Mesothelial cell of epicardium (in vitro differentiated cells): Measurements from ENCODE around the gene ANKRD53. TPM values are rescaled to one million over a fixed set of nuclear protein-coding genes. Genes with fewer than 3 reads are reported as not detected.
"Not testable (repeated sequence)": the region's sequence is repeated elsewhere in the genome, so short reads cannot be mapped to it uniquely, and the experiment has no call there.

Source experiments
- DNase-seq, 2 experiments: peaks; one replicate each; pipeline ENCODE4 v3.0.0; 2021; ENCODE audit warnings: low spot score in 2 of 2; ENCODE audit not compliant: unreplicated experiment in 2 of 2
- H3K27ac Mint-ChIP-seq: 2 replicates; pipeline ENCODE4 v1.8.0; 2021; ENCODE audit warnings: mixed read lengths
- H3K27me3 Mint-ChIP-seq: 2 replicates; pipeline ENCODE4 v1.8.0; 2021; ENCODE audit warnings: low read depth, mixed read lengths
- H3K36me3 Mint-ChIP-seq: 2 replicates; pipeline ENCODE4 v1.8.0; 2021; ENCODE audit warnings: mixed read lengths
- H3K4me1 Mint-ChIP-seq: 2 replicates; pipeline ENCODE4 v1.8.0; 2021; ENCODE audit warnings: mixed read lengths
- H3K4me3 Mint-ChIP-seq: 2 replicates; pipeline ENCODE4 v1.8.0; 2021; ENCODE audit warnings: mild to moderate bottlenecking, moderate library complexity, mixed read lengths
- H3K9me3 Mint-ChIP-seq: 2 replicates; pipeline ENCODE4 v1.8.0; 2021; ENCODE audit warnings: mixed read lengths
- CTCF ChIP-seq: fragments of 200-600 bp; sonication (generic); IDR thresholded peaks from one replicate; pipeline ENCODE4 v1.5.0; 2021; ENCODE audit warnings: antibody characterized with exemption; ENCODE audit not compliant: unreplicated experiment
- total RNA-seq: library from RNA; stranded (reverse); gene quantifications from 3 replicates; pipeline ENCODE4 v1.2.1, GENCODE V29; 2021

The ANKRD53 gene
- total RNA-seq, 1 donor from 2014 or later: 4.9 TPM

GRCh38 chr2:70992945-70993853 is 14.8 kb downstream of the ANKRD53 start:
- H3K36me3 Mint-ChIP-seq: peaks cover 9% of the 10 kb centered on the region
- peak overlapping the region; percentile 79 for H3K27ac Mint-ChIP-seq
- H3K9me3 Mint-ChIP-seq: no peaks in the 10 kb centered on the region
- peak overlapping the region; percentile 98 for H3K4me3 Mint-ChIP-seq
- H3K27me3 Mint-ChIP-seq: peaks cover 6% of the 10 kb centered on the region
- peak in 1 of 2 experiments; percentile 25 for DNase-seq
- H3K4me1 Mint-ChIP-seq: peaks cover 20% of the 10 kb centered on the region
- TF ChIP-seq CTCF: no peak

DNA sequence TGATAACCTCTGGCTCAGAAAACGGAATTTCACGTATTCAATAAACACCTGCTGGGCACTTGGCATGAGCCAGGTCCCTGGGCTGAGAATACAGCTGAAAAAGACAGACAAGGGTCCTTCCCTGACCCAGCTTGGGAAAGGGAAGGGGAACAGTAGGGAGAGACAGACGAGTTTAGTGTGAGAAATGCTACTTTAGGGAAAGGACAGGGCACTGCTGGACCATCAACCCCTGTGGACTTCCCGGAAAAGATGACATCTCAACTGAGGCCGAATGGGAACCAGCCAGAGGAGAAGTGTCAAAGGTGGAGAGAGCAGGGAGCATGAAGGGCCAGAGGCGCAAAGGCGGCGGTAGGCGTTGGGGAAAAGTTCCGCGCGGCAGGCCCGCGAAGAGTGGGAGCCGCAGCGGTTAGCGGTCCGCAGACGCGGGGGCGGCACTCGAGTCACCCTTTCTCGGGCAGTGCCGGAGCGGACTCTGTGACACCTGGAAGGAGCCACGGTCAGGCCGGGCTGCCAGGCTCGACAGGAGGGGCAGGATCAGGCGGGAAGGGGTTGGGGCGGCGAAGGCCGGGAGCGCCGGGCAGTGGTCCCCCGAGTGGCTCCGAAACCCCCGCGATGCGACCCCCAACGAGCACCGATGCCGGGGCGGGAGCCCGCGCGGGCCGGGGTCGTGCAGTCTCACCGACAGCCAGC is 15.7 kb downstream of the ANKRD53 start:
- peaks cover 20% of the 10 kb centered on the region for H3K4me1 Mint-ChIP-seq
- peak in 1 of 2 experiments; percentile 35 for DNase-seq
- H3K27ac Mint-ChIP-seq: peak overlapping the region; percentile 79
- H3K36me3 Mint-ChIP-seq: peaks cover 4% of the 10 kb centered on the region
- TF ChIP-seq CTCF: no peak
- peak overlapping the region; percentile 98 for H3K4me3 Mint-ChIP-seq
- H3K9me3 Mint-ChIP-seq: no peaks in the 10 kb centered on the region
- H3K27me3 Mint-ChIP-seq: peaks cover 11% of the 10 kb centered on the region

DNA sequence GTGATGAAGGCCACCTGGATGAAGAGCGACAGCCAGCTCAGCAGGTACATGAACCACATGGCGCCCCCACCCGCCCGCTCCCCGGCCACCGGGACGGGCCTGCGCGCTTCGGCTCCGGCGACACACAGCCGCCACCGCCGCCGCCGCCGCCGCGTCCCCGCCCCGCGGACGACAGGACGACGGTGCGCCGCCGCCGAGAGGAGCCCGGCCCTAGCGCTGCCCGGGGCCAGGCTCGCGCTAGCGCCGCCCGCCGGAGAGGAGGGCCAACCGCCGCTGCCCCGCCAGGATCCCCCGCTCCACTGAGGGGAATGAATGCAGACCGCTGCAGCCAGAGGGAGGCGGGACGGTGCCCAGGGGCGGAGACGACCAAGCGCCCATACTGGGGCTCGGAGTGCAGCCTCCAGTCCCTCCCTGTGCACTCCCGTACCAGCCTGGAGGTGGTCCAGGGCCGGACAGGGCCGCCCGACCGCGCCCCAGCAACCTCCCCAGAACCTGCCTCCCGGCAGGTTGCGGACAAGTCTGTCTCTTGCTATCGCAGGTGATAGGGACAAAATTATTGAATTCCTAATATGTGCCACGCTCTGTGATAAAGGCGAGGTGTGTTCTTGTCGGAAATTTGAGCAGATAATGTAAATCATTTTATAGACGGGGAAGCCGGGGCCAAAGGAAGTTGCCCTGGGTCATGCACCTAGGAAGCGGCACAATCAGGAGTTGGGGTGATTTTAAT is 16.4 kb downstream of the ANKRD53 start, which contains the start of gene TEX261:
TSS of gene TEX261 (minus strand) at position 175 of the 727 bp plus-strand sequence. CDS start at position 59, 116 bp downstream.
- Mint-ChIP-seq H3K36me3 (peaks cover 4% of the 10 kb centered on the region), H3K4me1 (peaks cover 20% of the 10 kb centered on the region), H3K27me3 (peaks cover 11% of the 10 kb centered on the region), H3K27ac (peak within 1 kb of the TSS; percentile 79), H3K4me3 (peak within 1 kb of the TSS; percentile 98), H3K9me3 (no peaks in the 10 kb centered on the region)
- no peak for TF ChIP-seq CTCF
- peak; percentile 79 to 92 for DNase-seq

DNA sequence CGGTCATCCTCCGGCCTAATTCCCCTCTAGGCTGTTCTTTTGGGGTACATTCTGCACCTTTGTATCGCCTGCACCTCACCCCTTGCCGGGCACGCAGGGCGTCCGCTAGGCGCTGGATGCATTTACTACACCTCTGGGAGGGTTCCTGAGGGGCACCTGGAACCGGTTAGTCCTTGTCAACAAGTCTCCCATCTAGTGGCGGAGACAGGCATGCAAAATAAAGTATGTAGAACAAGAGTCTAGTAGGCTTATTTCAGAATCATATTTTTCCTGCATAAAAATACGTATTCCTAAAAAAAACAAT is 16.9 kb downstream of the ANKRD53 start:
- Mint-ChIP-seq H3K27me3 (peaks cover 11% of the 10 kb centered on the region), H3K4me3 (peak overlapping the region; percentile 78), H3K27ac (no peak overlapping the region), H3K9me3 (no peaks in the 10 kb centered on the region), H3K36me3 (peaks cover 4% of the 10 kb centered on the region), H3K4me1 (peaks cover 20% of the 10 kb centered on the region)
- DNase-seq: peak in 1 of 2 experiments; percentile 42
- TF ChIP-seq CTCF: peak; percentile 19

DNA sequence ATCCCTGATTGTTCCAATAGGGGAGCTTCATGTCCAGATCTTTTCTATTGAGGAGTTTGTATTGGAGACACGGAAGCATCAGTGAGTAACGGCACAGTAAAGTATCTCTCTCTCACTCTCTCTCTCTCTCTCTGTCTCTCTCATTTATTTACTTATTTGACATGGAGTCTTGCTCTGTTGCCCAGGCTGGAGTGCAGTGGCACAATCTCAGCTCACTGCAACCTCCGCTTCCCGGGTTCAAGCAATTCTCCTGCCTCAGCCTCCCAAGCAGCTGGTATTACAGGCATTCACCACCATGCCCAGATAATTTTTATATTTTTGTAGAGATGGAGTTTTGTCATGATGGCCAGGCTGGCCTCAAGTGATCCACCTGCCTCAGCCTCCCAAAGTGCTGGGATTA is 20.5 kb downstream of the ANKRD53 start:
- not testable (repeated sequence) for H3K4me3 Mint-ChIP-seq, H3K27ac Mint-ChIP-seq, H3K9me3 Mint-ChIP-seq, DNase-seq, H3K36me3 Mint-ChIP-seq
- peaks cover 11% of the 10 kb centered on the region for H3K27me3 Mint-ChIP-seq
- peaks cover 10% of the 10 kb centered on the region for H3K4me1 Mint-ChIP-seq
